A549 (cell line): ENCODE results near the gene RIMS1.

Experiments used
- POLR2A ChIP-seq: IDR thresholded peaks from 2 replicates; pipeline ENCODE4 v1.6.1; 2012; ENCODE audit warnings: mild to moderate bottlenecking, low read length
- RNF2 ChIP-seq: fragments of 200-600 bp; sonication (generic); IDR thresholded peaks from 2 replicates; pipeline ENCODE4 v1.6.1; 2016; ENCODE audit warnings: low read depth, mild to moderate bottlenecking, antibody characterized with exemption, moderate library complexity, borderline replicate concordance
- ZFP36 ChIP-seq: fragments of 450-650 bp; IDR thresholded peaks from 2 replicates; pipeline ENCODE4 v1.6.1; 2014; ENCODE audit warnings: borderline replicate concordance; ENCODE audit not compliant: partially characterized antibody
- TF ChIP-seq, protein P1 (sequence below): fragments of >200 bp; sonication (Bioruptor Twin); formaldehyde crosslinking; IDR thresholded peaks from 3 replicates; pipeline ENCODE4 v1.5.1; 2016

- TF ChIP-seq, protein P1, sequence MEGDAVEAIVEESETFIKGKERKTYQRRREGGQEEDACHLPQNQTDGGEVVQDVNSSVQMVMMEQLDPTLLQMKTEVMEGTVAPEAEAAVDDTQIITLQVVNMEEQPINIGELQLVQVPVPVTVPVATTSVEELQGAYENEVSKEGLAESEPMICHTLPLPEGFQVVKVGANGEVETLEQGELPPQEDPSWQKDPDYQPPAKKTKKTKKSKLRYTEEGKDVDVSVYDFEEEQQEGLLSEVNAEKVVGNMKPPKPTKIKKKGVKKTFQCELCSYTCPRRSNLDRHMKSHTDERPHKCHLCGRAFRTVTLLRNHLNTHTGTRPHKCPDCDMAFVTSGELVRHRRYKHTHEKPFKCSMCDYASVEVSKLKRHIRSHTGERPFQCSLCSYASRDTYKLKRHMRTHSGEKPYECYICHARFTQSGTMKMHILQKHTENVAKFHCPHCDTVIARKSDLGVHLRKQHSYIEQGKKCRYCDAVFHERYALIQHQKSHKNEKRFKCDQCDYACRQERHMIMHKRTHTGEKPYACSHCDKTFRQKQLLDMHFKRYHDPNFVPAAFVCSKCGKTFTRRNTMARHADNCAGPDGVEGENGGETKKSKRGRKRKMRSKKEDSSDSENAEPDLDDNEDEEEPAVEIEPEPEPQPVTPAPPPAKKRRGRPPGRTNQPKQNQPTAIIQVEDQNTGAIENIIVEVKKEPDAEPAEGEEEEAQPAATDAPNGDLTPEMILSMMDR, result no peak
- TF ChIP-seq POLR2A, result no peak
- no peak for TF ChIP-seq ZFP36
- TF ChIP-seq RNF2, result no peak
These were observed 401.5 kb downstream of the RIMS1 start for GRCh38 chr6:72287801-72288200.
